Thoracic aorta (tissue), 2 donors: ENCODE data around the gene CHTF18. TPM values are rescaled to one million over a fixed set of nuclear protein-coding genes. Genes with fewer than 3 reads are reported as not detected.
"Not testable (repeated sequence)": the region's sequence is repeated elsewhere in the genome, so short reads cannot be mapped to it uniquely, and the experiment has no call there.

Source experiments
- ATAC-seq: fragments of 150-250 bp; one replicate; pipeline ENCODE4 v1.8.0; 2017; ENCODE audit warnings: low read depth; ENCODE audit not compliant: insufficient number of reproducible peaks, low FRiP score
- DNase-seq: peaks from one replicate; pipeline ENCODE4 v3.0.0-alpha.2; 2020; ENCODE audit warnings: low spot score
- H3K27ac ChIP-seq, 2 donors: fragments of 200-600 bp; sonication (generic); 1 replicate in 1 of 2; 2 replicates in 1 of 2; pipeline ENCODE4 v1.5.1; 2016; ENCODE audit warnings: mild to moderate bottlenecking in 2 of 2, moderate library complexity in 2 of 2
- H3K27me3 ChIP-seq: fragments of 200-600 bp; sonication (generic); replicated peaks from 2 replicates; pipeline ENCODE4 v1.6.0; 2016; ENCODE audit warnings: mild to moderate bottlenecking; ENCODE audit not compliant: insufficient read depth
- H3K36me3 ChIP-seq: fragments of 200-600 bp; sonication (generic); one replicate; pipeline ENCODE4 v1.5.1; 2016
- H3K4me1 ChIP-seq, 2 donors: fragments of 200-600 bp; sonication (generic); 1 replicate in 1 of 2; 2 replicates in 1 of 2; pipeline versions ENCODE4 v1.5.1 to v1.6.0; 2016; ENCODE audit warnings: low read depth in 2 of 2, mild to moderate bottlenecking in 1 of 2; ENCODE audit not compliant: control insufficient read depth in 1 of 2
- H3K4me3 ChIP-seq: fragments of 200-600 bp; sonication (generic); 2 replicates; pipeline ENCODE4 v1.5.1; 2016; ENCODE audit warnings: mild to moderate bottlenecking
- H3K9me3 ChIP-seq: fragments of 200-600 bp; sonication (generic); 2 replicates; pipeline ENCODE4 v1.5.1; 2016
- total RNA-seq, 2 donors: library from RNA; depleted of rRNA; stranded (reverse); fragments of >200 nt; gene quantifications; one replicate each; pipeline versions ENCODE4 v1.1.0 to v1.2.3, GENCODE V29; 2016
- TF ChIP-seq, protein P1 (sequence below): fragments of 200-600 bp; sonication (generic); IDR thresholded peaks from one replicate; pipeline ENCODE4 v1.5.1; 2019; ENCODE audit warnings: antibody characterized with exemption

The CHTF18 gene
- total RNA-seq, 2 donors from 2014 or later = 10.2 to 15.4 TPM

DNA sequence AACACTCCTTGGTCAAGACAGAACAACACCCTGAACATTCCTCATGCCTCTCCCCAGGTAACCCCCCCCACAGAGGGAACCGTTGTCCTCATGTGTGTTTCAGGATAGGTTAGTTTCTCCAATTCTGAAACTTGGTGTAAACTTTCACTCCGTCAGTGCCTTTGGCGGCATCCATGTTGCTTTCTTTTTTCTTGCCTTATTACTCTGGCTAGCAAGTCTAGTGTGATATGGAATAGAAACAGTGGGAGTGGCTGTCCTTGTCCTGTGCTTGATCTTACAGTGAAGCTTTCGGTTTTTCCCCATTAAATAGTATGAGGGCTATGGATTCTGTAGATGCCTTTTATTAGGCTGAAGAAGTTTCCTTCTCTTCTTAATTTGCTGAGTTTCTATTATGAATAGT is 47.8 kb downstream of the CHTF18 start:
- no peak overlapping the region for H3K27ac ChIP-seq
- TF ChIP-seq, protein P1, sequence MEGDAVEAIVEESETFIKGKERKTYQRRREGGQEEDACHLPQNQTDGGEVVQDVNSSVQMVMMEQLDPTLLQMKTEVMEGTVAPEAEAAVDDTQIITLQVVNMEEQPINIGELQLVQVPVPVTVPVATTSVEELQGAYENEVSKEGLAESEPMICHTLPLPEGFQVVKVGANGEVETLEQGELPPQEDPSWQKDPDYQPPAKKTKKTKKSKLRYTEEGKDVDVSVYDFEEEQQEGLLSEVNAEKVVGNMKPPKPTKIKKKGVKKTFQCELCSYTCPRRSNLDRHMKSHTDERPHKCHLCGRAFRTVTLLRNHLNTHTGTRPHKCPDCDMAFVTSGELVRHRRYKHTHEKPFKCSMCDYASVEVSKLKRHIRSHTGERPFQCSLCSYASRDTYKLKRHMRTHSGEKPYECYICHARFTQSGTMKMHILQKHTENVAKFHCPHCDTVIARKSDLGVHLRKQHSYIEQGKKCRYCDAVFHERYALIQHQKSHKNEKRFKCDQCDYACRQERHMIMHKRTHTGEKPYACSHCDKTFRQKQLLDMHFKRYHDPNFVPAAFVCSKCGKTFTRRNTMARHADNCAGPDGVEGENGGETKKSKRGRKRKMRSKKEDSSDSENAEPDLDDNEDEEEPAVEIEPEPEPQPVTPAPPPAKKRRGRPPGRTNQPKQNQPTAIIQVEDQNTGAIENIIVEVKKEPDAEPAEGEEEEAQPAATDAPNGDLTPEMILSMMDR = no peak
- no peak overlapping the region for H3K4me3 ChIP-seq
- H3K4me1 ChIP-seq = no peaks in the 10 kb centered on the region
- ATAC-seq (no peak), DNase-seq (no peak)
- H3K9me3 ChIP-seq = peaks cover 16% of the 10 kb centered on the region
- no peaks in the 10 kb centered on the region for H3K27me3 ChIP-seq
- H3K36me3 ChIP-seq = no peaks in the 10 kb centered on the region

DNA sequence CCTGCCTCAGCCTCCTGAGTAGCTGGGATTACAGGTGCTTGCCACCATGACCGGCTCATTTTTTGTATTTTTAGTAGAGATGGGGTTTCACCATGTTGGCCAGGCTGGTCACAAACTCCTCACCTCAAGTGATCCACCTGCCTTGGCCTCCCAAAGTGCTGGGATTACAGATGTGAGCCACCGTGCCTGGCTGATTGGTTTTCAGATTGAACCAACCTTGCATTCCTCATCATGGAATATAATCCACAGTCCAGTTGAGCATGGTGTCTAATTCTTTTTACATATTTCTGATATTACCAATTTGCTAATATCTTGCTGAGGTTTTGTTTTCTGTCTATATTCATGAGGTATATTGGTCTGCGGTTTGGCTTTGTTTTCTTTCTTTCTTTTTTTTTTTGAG is 48.4 kb downstream of the CHTF18 start:
- DNase-seq, H3K27me3 ChIP-seq, H3K27ac ChIP-seq, H3K4me3 ChIP-seq, ATAC-seq, H3K36me3 ChIP-seq, H3K4me1 ChIP-seq: not testable (repeated sequence)
- H3K9me3 ChIP-seq = peaks cover 16% of the 10 kb centered on the region

DNA sequence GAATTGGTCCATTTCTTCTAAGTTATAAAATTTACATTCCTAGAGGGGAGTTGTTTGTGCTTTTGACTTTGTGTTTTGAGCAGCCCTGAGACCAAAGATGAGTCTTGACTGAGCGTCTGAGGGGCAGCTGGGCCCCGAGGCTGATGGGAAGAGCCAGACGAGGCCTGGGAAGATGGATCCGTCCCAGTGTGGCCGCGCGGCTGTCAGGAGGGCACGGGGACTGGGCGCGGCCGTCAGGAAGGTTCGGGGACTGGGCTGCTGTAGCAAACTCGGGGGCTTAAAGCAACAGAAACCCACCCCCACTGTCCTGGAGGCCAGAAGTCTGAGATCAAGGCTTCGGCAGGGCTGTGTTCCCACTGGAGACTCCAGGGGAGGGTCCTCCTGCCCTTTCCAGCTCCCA is 50.3 kb downstream of the CHTF18 start:
- H3K27me3 ChIP-seq = no peaks in the 10 kb centered on the region
- H3K4me3 ChIP-seq = no peak overlapping the region
- H3K27ac ChIP-seq = no peak overlapping the region
- TF ChIP-seq, protein P1 = no peak
- DNase-seq (no peak), ATAC-seq (no peak)
- peaks cover 16% of the 10 kb centered on the region for H3K9me3 ChIP-seq
- H3K4me1 ChIP-seq = no peaks in the 10 kb centered on the region
- H3K36me3 ChIP-seq = no peaks in the 10 kb centered on the region

DNA sequence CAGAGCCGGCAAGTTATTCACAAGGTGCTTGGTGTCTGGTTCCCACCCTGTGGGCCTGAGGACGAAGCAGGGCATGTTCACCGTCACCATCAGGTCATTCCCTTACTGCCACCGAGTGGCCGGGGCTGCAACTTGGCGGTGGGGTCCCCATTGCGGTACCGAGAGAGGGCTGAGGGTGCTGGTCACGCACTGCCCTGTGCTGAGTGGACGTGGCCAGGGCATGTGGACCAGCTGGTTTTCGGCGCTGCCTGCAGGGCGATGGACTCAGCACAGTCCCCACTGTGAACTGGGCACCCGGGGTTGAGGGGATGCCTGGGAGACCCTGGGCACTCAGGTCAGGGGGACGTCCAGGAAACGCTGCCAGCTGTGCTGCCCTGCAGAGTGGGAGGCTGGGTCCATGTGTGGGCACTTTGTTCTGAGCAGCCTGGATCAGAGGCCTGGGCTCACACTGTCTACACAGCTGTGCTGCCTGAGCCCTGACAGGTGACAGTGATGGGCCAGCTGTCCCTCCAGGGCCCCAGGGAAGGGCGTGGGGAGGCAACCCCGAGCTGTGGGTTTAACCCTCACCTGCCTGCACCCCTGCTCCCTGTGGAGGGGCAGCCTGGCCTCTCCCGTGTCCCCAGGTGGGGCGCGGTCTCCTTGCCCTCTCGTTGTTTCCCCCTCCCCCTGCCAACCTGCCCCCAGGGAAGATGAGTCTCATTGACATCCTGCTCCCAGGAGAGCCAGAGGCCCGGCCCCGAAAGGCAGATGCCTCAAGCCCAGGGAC is 51.4 kb downstream of the CHTF18 start:
- no peaks in the 10 kb centered on the region for H3K4me1 ChIP-seq

DNA sequence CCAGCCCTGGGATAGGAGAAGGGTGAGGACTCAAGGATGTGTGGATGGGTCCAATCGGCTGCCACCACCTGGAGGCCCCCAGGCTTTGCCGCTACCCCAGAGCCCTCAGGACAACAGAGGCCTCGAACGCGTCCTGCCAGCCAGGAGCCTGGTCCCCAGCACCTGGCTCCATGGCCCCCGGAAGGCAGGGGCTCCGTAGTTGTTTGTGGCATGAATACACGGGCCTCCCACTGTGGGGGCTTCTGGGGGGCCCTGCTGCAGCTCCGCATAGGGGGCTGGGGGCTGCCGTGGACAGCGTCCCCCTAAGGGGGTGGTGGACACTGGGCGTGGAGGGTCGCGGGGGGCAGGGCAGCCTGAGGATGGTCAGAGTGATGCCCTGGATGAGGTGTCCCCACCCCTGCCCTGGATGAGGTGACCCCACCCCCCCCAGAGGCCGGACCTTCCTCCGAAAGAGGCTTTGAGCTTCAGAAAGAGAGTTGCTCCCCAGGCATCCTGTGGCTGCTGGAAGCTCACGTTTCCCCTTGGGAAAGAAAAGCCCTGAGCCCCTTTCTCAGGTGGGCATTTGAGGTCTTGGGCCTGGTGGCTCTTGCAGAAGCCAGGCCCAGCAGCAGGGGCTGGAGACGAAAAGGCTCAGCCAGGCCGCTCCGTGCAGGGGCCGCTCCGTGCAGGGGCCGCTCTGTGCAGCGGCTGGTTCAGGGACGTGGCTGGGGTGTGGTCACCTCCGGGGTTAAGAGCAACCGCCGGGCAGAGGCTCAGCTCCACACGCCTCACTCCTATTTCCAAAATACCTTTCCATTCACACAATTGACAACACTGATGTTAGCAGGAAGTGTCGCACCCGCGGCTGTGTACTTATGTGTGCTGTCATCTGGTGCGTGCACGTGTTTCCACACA is 52.4 kb downstream of the CHTF18 start:
- Histone ChIP-seq H3K4me3 (no peak overlapping the region), H3K27ac (no peak overlapping the region), H3K36me3 (no peaks in the 10 kb centered on the region), H3K9me3 (peaks cover 14% of the 10 kb centered on the region), H3K27me3 (no peaks in the 10 kb centered on the region), H3K4me1 (no peaks in the 10 kb centered on the region)
- ATAC-seq (no peak), DNase-seq (no peak)
- TF ChIP-seq, protein P1 = no peak

More for the DNA sequence above, 51.4 kb downstream of the CHTF18 start:
- Histone ChIP-seq H3K27me3 (no peaks in the 10 kb centered on the region), H3K9me3 (peaks cover 16% of the 10 kb centered on the region), H3K4me3 (no peak overlapping the region), H3K27ac (no peak overlapping the region), H3K36me3 (no peaks in the 10 kb centered on the region)
- DNase-seq (no peak), ATAC-seq (no peak)
- TF ChIP-seq, protein P1 = no peak
